Esophagus squamous epithelium (tissue), 4 donors: ENCODE data around the gene VNN1.

Source experiments
- CTCF ChIP-seq, 6 experiments: fragments of 450-650 bp in 4 of 6; fragments of 200-600 bp in 2 of 6; sonication (generic) in 2 of 6; IDR thresholded peaks; one replicate each; pipeline ENCODE4 v1.5.1; 2016 to 2019; ENCODE audit warnings: antibody characterized with exemption in 6 of 6, mild to moderate bottlenecking in 4 of 6, moderate library complexity in 4 of 6
- POLR2A ChIP-seq, 4 donors: fragments of 450-650 bp; IDR thresholded peaks; one replicate each; pipeline ENCODE4 v1.6.1; 2017; ENCODE audit warnings: antibody characterized with exemption in 4 of 4, mild to moderate bottlenecking in 4 of 4, moderate library complexity in 3 of 4

- TF ChIP-seq CTCF (IDR thresholded peaks at IDR 0.05) (no peak), POLR2A (IDR thresholded peaks at IDR 0.05) (no peak)
Observed at GRCh38 chr6:132719736-132720448, 6.0 kb upstream of the VNN1 start.
